Muscle of leg (tissue), 16 donors: ENCODE results near the gene NOXRED1. TPM values are rescaled to one million over a fixed set of nuclear protein-coding genes. Genes with fewer than 3 reads are reported as not detected.

Source experiments
- DNase-seq: peaks from one replicate; pipeline ENCODE4 v3.0.0; 2013
- H3K27ac ChIP-seq: one replicate; pipeline ENCODE4 v1.5.1; 2013; ENCODE audit warnings: mild to moderate bottlenecking, low read length, control low read depth
- H3K27me3 ChIP-seq: one replicate; pipeline ENCODE4 v1.6.1; 2013; ENCODE audit warnings: low read length; ENCODE audit not compliant: control insufficient read depth, insufficient read depth
- H3K36me3 ChIP-seq: one replicate; pipeline ENCODE4 v1.6.1; 2013; ENCODE audit warnings: low read length; ENCODE audit not compliant: control insufficient read depth, insufficient read depth
- H3K4me1 ChIP-seq: one replicate; pipeline ENCODE4 v1.6.1; 2013; ENCODE audit warnings: low read length; ENCODE audit not compliant: control insufficient read depth, insufficient read depth
- H3K4me3 ChIP-seq: one replicate; pipeline ENCODE4 v1.5.1; 2013; ENCODE audit warnings: low read length, control low read depth
- H3K9me3 ChIP-seq: replicated peaks from 2 replicates; pipeline ENCODE4 v1.6.1; 2013; ENCODE audit warnings: low read depth, low read length; ENCODE audit not compliant: control insufficient read depth
- WGBS: methylation state at CpG from one replicate; pipeline ENCODE4 v1.1.5; 2013; ENCODE audit warnings: missing lambda C conversion rate; ENCODE audit not compliant: insufficient coverage; 5-methylcytosine and 5-hydroxymethylcytosine counted together
- long read RNA-seq, 11 donors: transcript quantifications; one replicate each; lab custom pipeline, GENCODE V29; 2026
- polyA plus RNA-seq, 8 donors: library from polyadenylated mRNA; unstranded; fragments of 120-200 nt; gene quantifications; one replicate each; pipeline versions ENCODE4 v1.2.1 to v1.2.3, GENCODE V29; 2013; ENCODE audit warnings: inconsistent platforms in 1 of 8, low replicate concordance in 1 of 8; ENCODE audit not compliant: insufficient read length in 8 of 8, insufficient read depth in 1 of 8
- total RNA-seq: library from RNA; stranded (reverse); fragments of 120-200 nt; gene quantifications from one replicate; pipeline ENCODE4 v1.2.4, GENCODE V29; 2013

Gene NOXRED1
- total RNA-seq (0.13 TPM), polyA plus RNA-seq (under 1 TPM; 0.06 to 0.43 (median 0.24) TPM)
- long read RNA-seq, donor 1 = 0 reads
- long read RNA-seq, donor 2 = 0 reads
- long read RNA-seq, donor 3 = 0 reads
- long read RNA-seq, donor 4 = 0 reads
- long read RNA-seq, donor 5 = 0 reads
- long read RNA-seq, donor 6 = 0 reads
- long read RNA-seq, donor 7 = 0 reads
- long read RNA-seq, donor 8 = 0 reads
- long read RNA-seq, donor 9 = 0 reads
- long read RNA-seq, donor 10 = 0 reads
- long read RNA-seq, donor 11 = 0 reads

GRCh38 chr14:77423423-77423822, at the start of gene NOXRED1:
Gene NOXRED1 (minus strand): TSS chr14:77423523. CDS start chr14:77422889, 634 bp downstream.
- DNase-seq = no peak
- no peaks in the 10 kb centered on the region for H3K4me1 ChIP-seq
- H3K9me3 ChIP-seq = peaks cover 14% of the 10 kb centered on the region
- H3K27ac ChIP-seq = no peak within 1 kb of the TSS
- H3K36me3 ChIP-seq = peaks cover 62% of the 10 kb centered on the region
- WGBS = 100% methylated on average over 1 of the region's 1 CpG
- no peak within 1 kb of the TSS for H3K4me3 ChIP-seq
- H3K27me3 ChIP-seq = no peaks in the 10 kb centered on the region

GRCh38 chr14:77470224-77470870, 47.0 kb upstream of the NOXRED1 start:
- H3K4me3 ChIP-seq = no peak overlapping the region
- H3K27me3 ChIP-seq = no peaks in the 10 kb centered on the region
- DNase-seq = no peak
- H3K9me3 ChIP-seq = no peaks in the 10 kb centered on the region
- no peak overlapping the region for H3K27ac ChIP-seq
- 26% methylated on average over 5 of the region's 5 CpGs for WGBS
- H3K4me1 ChIP-seq = no peaks in the 10 kb centered on the region
- peaks cover 42% of the 10 kb centered on the region for H3K36me3 ChIP-seq

GRCh38 chr14:77469539-77469938, 46.2 kb upstream of the NOXRED1 start:
- Histone ChIP-seq H3K4me3 (no peak overlapping the region), H3K27me3 (no peaks in the 10 kb centered on the region), H3K27ac (no peak overlapping the region), H3K4me1 (no peaks in the 10 kb centered on the region), H3K36me3 (peaks cover 46% of the 10 kb centered on the region), H3K9me3 (no peaks in the 10 kb centered on the region)
- no CpG with 5 or more reads among the region's 1 CpG for WGBS
- no peak for DNase-seq

- DNase-seq = no peak
- no peaks in the 10 kb centered on the region for H3K4me1 ChIP-seq
- no peak overlapping the region for H3K27ac ChIP-seq
- 90% methylated on average over 10 of the region's 14 CpGs for WGBS
- peaks cover 49% of the 10 kb centered on the region for H3K36me3 ChIP-seq
- no peaks in the 10 kb centered on the region for H3K27me3 ChIP-seq
- H3K9me3 ChIP-seq = no peaks in the 10 kb centered on the region
- H3K4me3 ChIP-seq = no peak overlapping the region
Measured at GRCh38 chr14:77469067-77469505, 45.8 kb upstream of the NOXRED1 start.

GRCh38 chr14:77467801-77468200, 44.5 kb upstream of the NOXRED1 start:
- Histone ChIP-seq H3K27ac (no peak overlapping the region), H3K36me3 (peaks cover 60% of the 10 kb centered on the region), H3K27me3 (no peaks in the 10 kb centered on the region), H3K4me1 (no peaks in the 10 kb centered on the region), H3K4me3 (no peak overlapping the region), H3K9me3 (no peaks in the 10 kb centered on the region)
- DNase-seq = no peak
- 100% methylated on average over 1 of the region's 5 CpGs for WGBS

- peak; percentile 63 for DNase-seq
- WGBS = 49% methylated on average over 9 of the region's 13 CpGs
- peaks cover 8% of the 10 kb centered on the region for H3K4me1 ChIP-seq
- no peak overlapping the region for H3K27ac ChIP-seq
- H3K27me3 ChIP-seq = no peaks in the 10 kb centered on the region
- H3K4me3 ChIP-seq = peak overlapping the region; percentile 94
- peaks cover 39% of the 10 kb centered on the region for H3K36me3 ChIP-seq
- H3K9me3 ChIP-seq = no peaks in the 10 kb centered on the region
Measured at GRCh38 chr14:77459072-77459723, 35.9 kb upstream of the NOXRED1 start.

GRCh38 chr14:77458249-77458950, 35.1 kb upstream of the NOXRED1 start:
- peak overlapping the region; percentile 97 for H3K27ac ChIP-seq
- no peaks in the 10 kb centered on the region for H3K27me3 ChIP-seq
- peak overlapping the region; percentile 94 for H3K4me3 ChIP-seq
- peaks cover 8% of the 10 kb centered on the region for H3K4me1 ChIP-seq
- peaks cover 36% of the 10 kb centered on the region for H3K36me3 ChIP-seq
- DNase-seq = peak; percentile 45
- no peaks in the 10 kb centered on the region for H3K9me3 ChIP-seq
- 0% methylated on average over 12 of the region's 29 CpGs for WGBS

- WGBS = under 1% methylated on average over 43 of the region's 50 CpGs
- Histone ChIP-seq H3K27me3 (no peaks in the 10 kb centered on the region), H3K9me3 (no peaks in the 10 kb centered on the region), H3K36me3 (peaks cover 35% of the 10 kb centered on the region), H3K27ac (peak within 1 kb of the TSS; percentile 97), H3K4me3 (peak within 1 kb of the TSS; percentile 94), H3K4me1 (peaks cover 8% of the 10 kb centered on the region)
- peak; percentile 100 for DNase-seq
Measured at GRCh38 chr14:77457522-77458248, 34.4 kb upstream of the NOXRED1 start, which contains the start of the genes AHSA1 and VIPAS39. Gene AHSA1 (plus strand): TSS chr14:77458093. CDS start chr14:77458190, 97 bp downstream. Gene VIPAS39 (minus strand): TSS chr14:77457601. CDS start chr14:77454102, 3,499 bp downstream.

GRCh38 chr14:77457115-77457521, 33.8 kb upstream of the NOXRED1 start:
- Histone ChIP-seq H3K27ac (peak overlapping the region; percentile 97), H3K27me3 (no peaks in the 10 kb centered on the region), H3K9me3 (no peaks in the 10 kb centered on the region), H3K4me3 (peak overlapping the region; percentile 94), H3K4me1 (peaks cover 8% of the 10 kb centered on the region), H3K36me3 (peaks cover 29% of the 10 kb centered on the region)
- DNase-seq = no peak
- WGBS = 2% methylated on average over 17 of the region's 18 CpGs
